ENCODE measurements around the gene TMCC3. TPM values are rescaled to one million over a fixed set of nuclear protein-coding genes. Genes with fewer than 3 reads are reported as not detected.

TMCC3 gene
- total RNA-seq, 1 experiment from 2014 or later = 2.1 TPM

- no peak overlapping the region for H3K4me3 ChIP-seq (ENCODE audit: low read depth, low read length)
- Mint-ChIP-seq H3K9me3 (ENCODE audit: unreplicated experiment) (no peaks in the 10 kb centered on the region), H3K36me3 (ENCODE audit: insufficient read depth, unreplicated experiment) (no peaks in the 10 kb centered on the region), H3K27me3 (ENCODE audit: insufficient read depth, unreplicated experiment) (no peaks in the 10 kb centered on the region), H3K27ac (ENCODE audit: unreplicated experiment) (no peak overlapping the region), H3K4me1 (ENCODE audit: low read depth, unreplicated experiment) (peaks cover 17% of the 10 kb centered on the region), H3K4me3 (ENCODE audit: unreplicated experiment) (no peak overlapping the region)
- BruUV-seq (replicated peaks) = no TSS peak
- CTCF ChIA-PET = no interaction called here
- POLR2A ChIA-PET = interaction anchor here (0.6 kb wide), 1 partner anchor 12 kb away, joined by 3 read pairs; no protein-coding TSS in a partner anchor
- H3K4me1 ChIP-seq = peaks cover 4% of the 10 kb centered on the region; the same call in 1 of the 2 replicates
- no peak for DNase-seq
- no peaks in the 10 kb centered on the region for H3K9me3 ChIP-seq
- H3K27me3 ChIP-seq (replicated peaks; ENCODE audit: control insufficient read depth, insufficient read depth, low read length) = no peaks in the 10 kb centered on the region
- intact Hi-C loops (cut with micrococcal nuclease; ENCODE audit: unreplicated experiment) = loop anchor here (10.0 kb wide), 1 partner anchor 242 kb away; no protein-coding TSS in a partner anchor
- H3K36me3 ChIP-seq (ENCODE audit: control insufficient read depth, insufficient read depth, low read length) = no peaks in the 10 kb centered on the region
- no peak for TF ChIP-seq CTCF (IDR thresholded peaks at IDR 0.05; ENCODE audit: insufficient read depth in 1 of 2, low read depth in 1 of 2, low read length in 1 of 2, severe bottlenecking in 1 of 2, unreplicated experiment in 1 of 2)
Measured at GRCh38 chr12:94536040-94536965, 114.1 kb downstream of the TMCC3 start.

GRCh38 chr12:94535510-94535921 is 114.8 kb downstream of the TMCC3 start:
- ChIA-PET POLR2A (no interaction called here), CTCF (no interaction called here)
- H3K4me3 Mint-ChIP-seq (ENCODE audit: unreplicated experiment) = no peak overlapping the region
- H3K27me3 ChIP-seq (replicated peaks; ENCODE audit: control insufficient read depth, insufficient read depth, low read length) = no peaks in the 10 kb centered on the region
- no TSS peak for BruUV-seq (replicated peaks)
- no peak overlapping the region for H3K27ac Mint-ChIP-seq (ENCODE audit: unreplicated experiment)
- H3K4me1 Mint-ChIP-seq (ENCODE audit: low read depth, unreplicated experiment) = peaks cover 17% of the 10 kb centered on the region
- H3K36me3 ChIP-seq (ENCODE audit: control insufficient read depth, insufficient read depth, low read length) = no peaks in the 10 kb centered on the region
- peak; percentile 19 to 41 for DNase-seq
- H3K9me3 Mint-ChIP-seq (ENCODE audit: unreplicated experiment) = no peaks in the 10 kb centered on the region
- H3K27me3 Mint-ChIP-seq (ENCODE audit: insufficient read depth, unreplicated experiment) = no peaks in the 10 kb centered on the region
- H3K4me3 ChIP-seq (ENCODE audit: low read depth, low read length) = no peak overlapping the region
- H3K9me3 ChIP-seq = no peaks in the 10 kb centered on the region
- TF ChIP-seq CTCF (IDR thresholded peaks at IDR 0.05; ENCODE audit: insufficient read depth in 1 of 2, low read depth in 1 of 2, low read length in 1 of 2, severe bottlenecking in 1 of 2, unreplicated experiment in 1 of 2) = no peak
- no peaks in the 10 kb centered on the region for H3K36me3 Mint-ChIP-seq (ENCODE audit: insufficient read depth, unreplicated experiment)
- peaks cover 4% of the 10 kb centered on the region; the same call in 1 of the 2 replicates for H3K4me1 ChIP-seq
- intact Hi-C loops (cut with micrococcal nuclease; ENCODE audit: unreplicated experiment) = loop anchor here (10.0 kb wide), 1 partner anchor 241 kb away; no protein-coding TSS in a partner anchor

- no peaks in the 10 kb centered on the region for H3K36me3 Mint-ChIP-seq (ENCODE audit: insufficient read depth, unreplicated experiment)
- no peak overlapping the region for H3K27ac Mint-ChIP-seq (ENCODE audit: unreplicated experiment)
- no peaks in the 10 kb centered on the region for H3K36me3 ChIP-seq (ENCODE audit: control insufficient read depth, insufficient read depth, low read length)
- no TSS peak for BruUV-seq (replicated peaks)
- CTCF ChIA-PET = interaction anchor here (0.6 kb wide), 1 partner anchor 341 kb away, joined by 3 read pairs; no protein-coding TSS in a partner anchor
- H3K4me3 ChIP-seq (ENCODE audit: low read depth, low read length) = no peak overlapping the region
- no peaks in the 10 kb centered on the region for H3K9me3 Mint-ChIP-seq (ENCODE audit: unreplicated experiment)
- peaks cover 4% of the 10 kb centered on the region; the same call in 1 of the 2 replicates for H3K4me1 ChIP-seq
- H3K4me3 Mint-ChIP-seq (ENCODE audit: unreplicated experiment) = no peak overlapping the region
- intact Hi-C loops (cut with micrococcal nuclease; ENCODE audit: unreplicated experiment) = loop anchor here (10.0 kb wide), 1 partner anchor 240 kb away; no protein-coding TSS in a partner anchor
- no peaks in the 10 kb centered on the region for H3K27me3 Mint-ChIP-seq (ENCODE audit: insufficient read depth, unreplicated experiment)
- peak in 1 of 2 experiments; percentile 6 for DNase-seq
- POLR2A ChIA-PET = no interaction called here
- peaks cover 17% of the 10 kb centered on the region for H3K4me1 Mint-ChIP-seq (ENCODE audit: low read depth, unreplicated experiment)
- no peak for TF ChIP-seq CTCF (IDR thresholded peaks at IDR 0.05; ENCODE audit: insufficient read depth in 1 of 2, low read depth in 1 of 2, low read length in 1 of 2, severe bottlenecking in 1 of 2, unreplicated experiment in 1 of 2)
- no peaks in the 10 kb centered on the region for H3K27me3 ChIP-seq (replicated peaks; ENCODE audit: control insufficient read depth, insufficient read depth, low read length)
- no peaks in the 10 kb centered on the region for H3K9me3 ChIP-seq
Measured at GRCh38 chr12:94534774-94535509, 115.4 kb downstream of the TMCC3 start.

All from Caco-2 (cell line).